B cell (primary cell): ENCODE measurements around the gene TBC1D22A.

ENCODE experiments used
- CTCF ChIP-seq: fragments of 200-600 bp; IDR thresholded peaks from one replicate; pipeline ENCODE4 v1.8.0; 2022; ENCODE audit warnings: antibody characterized with exemption, mild to moderate bottlenecking
- EZH2 ChIP-seq: IDR thresholded peaks from 2 replicates; pipeline ENCODE4 v1.6.1; 2012; ENCODE audit warnings: borderline replicate concordance, low read depth, mild to moderate bottlenecking, moderate library complexity, low read length; ENCODE audit not compliant: insufficient read depth, poor library complexity, severe bottlenecking

- TF ChIP-seq CTCF (no peak), EZH2 (no peak)
Observed at GRCh38 chr22:47154621-47155081, 392.2 kb downstream of the TBC1D22A start.
